Endodermal cell (in vitro differentiated cells): ENCODE results near the gene JTB. TPM values are rescaled to one million over a fixed set of nuclear protein-coding genes. Genes with fewer than 3 reads are reported as not detected.

Experiments
- DNase-seq: peaks from one replicate; pipeline ENCODE4 v3.0.0-alpha.2; 2017
- H3K27ac ChIP-seq: 2 replicates; pipeline ENCODE4 v1.5.1; 2013; ENCODE audit warnings: mild to moderate bottlenecking, low read depth, low read length, moderate library complexity
- H3K27me3 ChIP-seq: 2 replicates; pipeline ENCODE4 v1.6.1; 2013; ENCODE audit warnings: mild to moderate bottlenecking, low read length, moderate library complexity; ENCODE audit not compliant: insufficient read depth, control insufficient read depth, poor library complexity, severe bottlenecking
- H3K36me3 ChIP-seq: 2 replicates; pipeline ENCODE4 v1.7.0; 2013; ENCODE audit warnings: mild to moderate bottlenecking, low read length, moderate library complexity; ENCODE audit not compliant: control insufficient read depth, insufficient read depth
- H3K4me1 ChIP-seq: one replicate; pipeline ENCODE4 v1.7.0; 2013; ENCODE audit warnings: low read length; ENCODE audit not compliant: control insufficient read depth, insufficient read depth
- H3K4me3 ChIP-seq: 2 replicates; pipeline ENCODE4 v1.5.1; 2013; ENCODE audit warnings: mild to moderate bottlenecking, low read length, moderate library complexity
- H3K9ac ChIP-seq: 2 replicates; pipeline ENCODE4 v1.6.1; 2013; ENCODE audit warnings: mild to moderate bottlenecking, low read length, moderate library complexity; ENCODE audit not compliant: poor library complexity, severe bottlenecking; ENCODE audit errors: extremely low read depth
- H3K9me3 ChIP-seq: 2 replicates; pipeline ENCODE4 v1.6.1; 2013; ENCODE audit warnings: mild to moderate bottlenecking, low read length, moderate library complexity; ENCODE audit not compliant: control insufficient read depth
- H3K27ac Mint-ChIP-seq: 2 replicates; pipeline ENCODE4 v1.8.0; 2020; ENCODE audit warnings: mixed read lengths
- H3K27me3 Mint-ChIP-seq: 2 replicates; pipeline ENCODE4 v1.8.0; 2021; ENCODE audit warnings: mild to moderate bottlenecking, mixed read lengths; ENCODE audit not compliant: insufficient read depth
- H3K36me3 Mint-ChIP-seq: 2 replicates; pipeline ENCODE4 v1.8.0; 2020; ENCODE audit warnings: low read depth, mixed read lengths
- H3K4me1 Mint-ChIP-seq: 2 replicates; pipeline ENCODE4 v1.8.0; 2020; ENCODE audit warnings: mixed read lengths
- H3K4me3 Mint-ChIP-seq: 2 replicates; pipeline ENCODE4 v1.8.0; 2020; ENCODE audit warnings: mild to moderate bottlenecking, moderate library complexity, mixed read lengths
- H3K9me3 Mint-ChIP-seq: 2 replicates; pipeline ENCODE4 v1.8.0; 2020; ENCODE audit warnings: mild to moderate bottlenecking, mixed read lengths
- CTCF ChIP-seq: fragments of 200-600 bp; sonication (generic); conservative IDR thresholded peaks from 2 replicates; pipeline ENCODE4 v1.5.0; 2021; ENCODE audit warnings: antibody characterized with exemption, mild to moderate bottlenecking
- WGBS, 2 experiments: methylation state at CpG; one replicate each; pipeline versions ENCODE4 v1.1.5 to v1.1.7; 2013; ENCODE audit warnings: missing lambda C conversion rate in 2 of 2, mixed read lengths in 1 of 2; ENCODE audit not compliant: insufficient coverage in 1 of 2, insufficient read length in 1 of 2; 5-methylcytosine and 5-hydroxymethylcytosine counted together
- total RNA-seq, 2 donors: library from RNA; stranded (reverse); fragmentation: NEBNext Ultra II Directional in 1 of 2; extraction: Animal tissue kit (Norgen Biotek cat#: 25700) in 1 of 2; gene quantifications; 2 replicates in 1 of 2; 3 replicates in 1 of 2; pipeline ENCODE4 v1.2.1, GENCODE V29; 2021

JTB gene
- total RNA-seq, 2 donors from 2014 or later, result 63.6 to 72.8 TPM

- Mint-ChIP-seq H3K4me1 (peaks cover 33% of the 10 kb centered on the region), H3K9me3 (no peaks in the 10 kb centered on the region), H3K27me3 (no peaks in the 10 kb centered on the region), H3K4me3 (peak within 1 kb of the TSS; percentile 98), H3K36me3 (peaks cover 25% of the 10 kb centered on the region), H3K27ac (peak within 1 kb of the TSS; percentile 96)
- Histone ChIP-seq H3K27ac (peak within 1 kb of the TSS; percentile 63), H3K9ac (peak within 1 kb of the TSS; percentile 77), H3K4me3 (peak within 1 kb of the TSS; percentile 98), H3K36me3 (peaks cover 19% of the 10 kb centered on the region), H3K4me1 (no peaks in the 10 kb centered on the region), H3K9me3 (no peaks in the 10 kb centered on the region), H3K27me3 (no peaks in the 10 kb centered on the region)
- 0% methylated on average over 17 to 74 of the region's 75 CpGs for WGBS, 2 experiments
- peak; percentile 99 for DNase-seq
- no peak for TF ChIP-seq CTCF
Observed at GRCh38 chr1:153958111-153958960, 19.1 kb downstream of the JTB start, which contains the start of gene CRTC2. Gene CRTC2, minus strand, starts transcription at chr1:153958612. Its CDS starts 115 bp downstream, at chr1:153958497.

GRCh38 chr1:153957744-153958110, 19.7 kb downstream of the JTB start:
- TF ChIP-seq CTCF, result no peak
- H3K27me3 ChIP-seq, result no peaks in the 10 kb centered on the region
- H3K27ac ChIP-seq, result peak overlapping the region; percentile 63
- Mint-ChIP-seq H3K36me3 (peaks cover 28% of the 10 kb centered on the region), H3K27me3 (no peaks in the 10 kb centered on the region), H3K4me3 (peak overlapping the region; percentile 98), H3K9me3 (no peaks in the 10 kb centered on the region), H3K27ac (peak overlapping the region; percentile 96), H3K4me1 (peaks cover 33% of the 10 kb centered on the region)
- H3K9ac ChIP-seq, result peak overlapping the region; percentile 77
- no peaks in the 10 kb centered on the region for H3K9me3 ChIP-seq
- 0% methylated on average over 5 to 13 of the region's 13 CpGs for WGBS, 2 experiments
- no peak for DNase-seq
- H3K36me3 ChIP-seq, result peaks cover 19% of the 10 kb centered on the region
- H3K4me1 ChIP-seq, result no peaks in the 10 kb centered on the region
- peak overlapping the region; percentile 98 for H3K4me3 ChIP-seq

GRCh38 chr1:153956997-153957715, 20.3 kb downstream of the JTB start:
- no peak for TF ChIP-seq CTCF
- Mint-ChIP-seq H3K27me3 (no peaks in the 10 kb centered on the region), H3K4me3 (peak overlapping the region; percentile 98), H3K4me1 (peaks cover 29% of the 10 kb centered on the region), H3K9me3 (no peaks in the 10 kb centered on the region), H3K27ac (peak overlapping the region; percentile 96), H3K36me3 (peaks cover 32% of the 10 kb centered on the region)
- no peaks in the 10 kb centered on the region for H3K4me1 ChIP-seq
- no peaks in the 10 kb centered on the region for H3K27me3 ChIP-seq
- H3K27ac ChIP-seq, result no peak overlapping the region
- 20 to 37% methylated on average over 2 to 5 of the region's 6 CpGs for WGBS, 2 experiments
- H3K4me3 ChIP-seq, result peak overlapping the region; percentile 98
- H3K36me3 ChIP-seq, result peaks cover 25% of the 10 kb centered on the region
- peak overlapping the region; percentile 77 for H3K9ac ChIP-seq
- H3K9me3 ChIP-seq, result no peaks in the 10 kb centered on the region
- DNase-seq, result no peak
